ENCODE data around the gene SYT12. TPM values are rescaled to one million over a fixed set of nuclear protein-coding genes. Genes with fewer than 3 reads are reported as not detected.

SYT12 gene
- total RNA-seq, 1 donor from 2014 or later = 0.67 TPM

- no peak overlapping the region for H3K4me3 Mint-ChIP-seq
- no peak for DNase-seq (ENCODE audit: low spot score)
- H3K27me3 Mint-ChIP-seq (ENCODE audit: insufficient read depth, low read depth) = peaks cover 2% of the 10 kb centered on the region
- Histone ChIP-seq H3K27ac (no peak overlapping the region), H3K9ac (no peak overlapping the region), H3K9me3 (ENCODE audit: low read depth) (no peaks in the 10 kb centered on the region), H4K20me1 (ENCODE audit: low read depth) (no peaks in the 10 kb centered on the region), H3K4me1 (peaks cover 12% of the 10 kb centered on the region), H3K27me3 (peaks cover 13% of the 10 kb centered on the region), H2AFZ (replicated peaks) (no peak overlapping the region), H3K4me2 (no peak overlapping the region), H3K79me2 (ENCODE audit: low read depth) (no peaks in the 10 kb centered on the region), H3K36me3 (no peaks in the 10 kb centered on the region), H3F3A (ENCODE audit: low read depth) (peaks cover 22% of the 10 kb centered on the region), H3K4me3 (no peak overlapping the region)
- peak overlapping the region; percentile 91 for H3K27ac Mint-ChIP-seq
- H3K9me3 Mint-ChIP-seq = no peaks in the 10 kb centered on the region
- TF ChIP-seq EZH2phosphoT487 (IDR thresholded peaks at IDR 0.05) = no peak
- TF ChIP-seq EZH2 (IDR thresholded peaks at IDR 0.05) = no peak
- TF ChIP-seq CTCF (IDR thresholded peaks at IDR 0.05) = no peak
- H3K36me3 Mint-ChIP-seq = no peaks in the 10 kb centered on the region
- peaks cover 26% of the 10 kb centered on the region for H3K4me1 Mint-ChIP-seq
Observed at GRCh38 chr11:67051945-67052488, 29.1 kb downstream of the SYT12 start.

GRCh38 chr11:67052891-67053290 is 30.0 kb downstream of the SYT12 start:
- Mint-ChIP-seq H3K4me1 (peaks cover 26% of the 10 kb centered on the region), H3K27ac (no peak overlapping the region), H3K36me3 (no peaks in the 10 kb centered on the region), H3K27me3 (ENCODE audit: insufficient read depth, low read depth) (peaks cover 2% of the 10 kb centered on the region), H3K9me3 (no peaks in the 10 kb centered on the region), H3K4me3 (no peak overlapping the region)
- Histone ChIP-seq H3K27me3 (peaks cover 22% of the 10 kb centered on the region), H3K9ac (no peak overlapping the region), H3K4me1 (peaks cover 12% of the 10 kb centered on the region), H3K4me2 (no peak overlapping the region), H3F3A (ENCODE audit: low read depth) (peaks cover 26% of the 10 kb centered on the region), H3K9me3 (ENCODE audit: low read depth) (no peaks in the 10 kb centered on the region), H3K36me3 (no peaks in the 10 kb centered on the region), H3K4me3 (no peak overlapping the region), H4K20me1 (ENCODE audit: low read depth) (no peaks in the 10 kb centered on the region), H3K27ac (no peak overlapping the region), H3K79me2 (ENCODE audit: low read depth) (no peaks in the 10 kb centered on the region), H2AFZ (replicated peaks) (no peak overlapping the region)
- TF ChIP-seq EZH2phosphoT487 (IDR thresholded peaks at IDR 0.05) = no peak
- TF ChIP-seq CTCF (IDR thresholded peaks at IDR 0.05) = no peak
- TF ChIP-seq EZH2 (IDR thresholded peaks at IDR 0.05) = no peak
- no peak for DNase-seq (ENCODE audit: low spot score)

- H3K4me3 Mint-ChIP-seq = no peak overlapping the region
- Histone ChIP-seq H3K9ac (no peak overlapping the region), H3K4me3 (no peak overlapping the region), H3K4me2 (no peak overlapping the region), H4K20me1 (ENCODE audit: low read depth) (no peaks in the 10 kb centered on the region), H3K79me2 (ENCODE audit: low read depth) (no peaks in the 10 kb centered on the region), H3K27ac (no peak overlapping the region), H2AFZ (replicated peaks) (no peak overlapping the region), H3K9me3 (ENCODE audit: low read depth) (no peaks in the 10 kb centered on the region), H3K4me1 (peaks cover 12% of the 10 kb centered on the region), H3F3A (ENCODE audit: low read depth) (peaks cover 26% of the 10 kb centered on the region), H3K27me3 (peaks cover 23% of the 10 kb centered on the region), H3K36me3 (no peaks in the 10 kb centered on the region)
- TF ChIP-seq EZH2 (IDR thresholded peaks at IDR 0.05) (no peak), CTCF (IDR thresholded peaks at IDR 0.05) (peak; percentile 79), EZH2phosphoT487 (IDR thresholded peaks at IDR 0.05) (no peak)
- DNase-seq (ENCODE audit: low spot score) = peak; percentile 79
- H3K27ac Mint-ChIP-seq = peak overlapping the region; percentile 80
- peaks cover 2% of the 10 kb centered on the region for H3K27me3 Mint-ChIP-seq (ENCODE audit: insufficient read depth, low read depth)
- H3K9me3 Mint-ChIP-seq = no peaks in the 10 kb centered on the region
- peaks cover 26% of the 10 kb centered on the region for H3K4me1 Mint-ChIP-seq
- no peaks in the 10 kb centered on the region for H3K36me3 Mint-ChIP-seq
Observed at GRCh38 chr11:67053896-67054329, 31.0 kb downstream of the SYT12 start.

All from neural progenitor cell (in vitro differentiated cells).